Astrocyte of the spinal cord (primary cell): ENCODE data around the gene ITIH3.

ENCODE experiments used
- DNase-seq: peaks from one replicate; pipeline ENCODE4 v3.0.0; 2011; ENCODE audit warnings: low read depth, low spot score
- H3K4me3 ChIP-seq: 2 replicates; pipeline ENCODE4 v1.5.1; 2011; ENCODE audit warnings: low read depth, mild to moderate bottlenecking, low read length, moderate library complexity
- in situ Hi-C: cut with HindIII; loops from 2 replicates; pipeline ENCODE4 v1.10.0; 2017; ENCODE audit warnings: low sequenced_read_pairs
- TF ChIP-seq, protein P1 (sequence below): IDR thresholded peaks from 2 replicates; pipeline ENCODE4 v1.5.1; 2012; ENCODE audit warnings: low read depth, mild to moderate bottlenecking, low read length, inconsistent platforms

Gene ITIH3

GRCh38 chr3:52805270-52806039, 10.9 kb downstream of the ITIH3 start:
- in situ Hi-C loops = no loop called here
- TF ChIP-seq, protein P1, sequence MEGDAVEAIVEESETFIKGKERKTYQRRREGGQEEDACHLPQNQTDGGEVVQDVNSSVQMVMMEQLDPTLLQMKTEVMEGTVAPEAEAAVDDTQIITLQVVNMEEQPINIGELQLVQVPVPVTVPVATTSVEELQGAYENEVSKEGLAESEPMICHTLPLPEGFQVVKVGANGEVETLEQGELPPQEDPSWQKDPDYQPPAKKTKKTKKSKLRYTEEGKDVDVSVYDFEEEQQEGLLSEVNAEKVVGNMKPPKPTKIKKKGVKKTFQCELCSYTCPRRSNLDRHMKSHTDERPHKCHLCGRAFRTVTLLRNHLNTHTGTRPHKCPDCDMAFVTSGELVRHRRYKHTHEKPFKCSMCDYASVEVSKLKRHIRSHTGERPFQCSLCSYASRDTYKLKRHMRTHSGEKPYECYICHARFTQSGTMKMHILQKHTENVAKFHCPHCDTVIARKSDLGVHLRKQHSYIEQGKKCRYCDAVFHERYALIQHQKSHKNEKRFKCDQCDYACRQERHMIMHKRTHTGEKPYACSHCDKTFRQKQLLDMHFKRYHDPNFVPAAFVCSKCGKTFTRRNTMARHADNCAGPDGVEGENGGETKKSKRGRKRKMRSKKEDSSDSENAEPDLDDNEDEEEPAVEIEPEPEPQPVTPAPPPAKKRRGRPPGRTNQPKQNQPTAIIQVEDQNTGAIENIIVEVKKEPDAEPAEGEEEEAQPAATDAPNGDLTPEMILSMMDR = no peak
- no peak overlapping the region for H3K4me3 ChIP-seq
- no peak for DNase-seq

DNA sequence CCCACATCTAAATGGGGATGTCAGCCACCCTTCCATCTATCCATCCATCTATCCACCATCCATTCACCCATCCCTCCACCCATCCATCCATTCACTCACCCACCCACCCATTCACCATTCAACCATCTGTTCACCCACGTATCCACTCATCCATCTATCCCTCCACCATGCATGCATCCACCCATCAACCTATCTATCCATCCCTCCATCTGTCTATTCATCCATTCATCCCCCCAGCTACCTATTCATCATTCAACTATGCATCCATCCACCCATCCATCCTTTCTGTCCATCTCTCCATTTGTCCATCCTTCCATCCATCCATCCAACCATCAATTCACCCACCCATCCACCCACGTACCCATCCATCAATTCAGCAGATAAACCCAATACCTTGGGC, 14.6 kb downstream of the ITIH3 start:
- in situ Hi-C loops = no loop called here
- no peak for DNase-seq
- TF ChIP-seq, protein P1 = no peak
- no peak overlapping the region for H3K4me3 ChIP-seq

GRCh38 chr3:52809662-52810377, 15.2 kb downstream of the ITIH3 start:
- TF ChIP-seq, protein P1 = no peak
- no peak overlapping the region for H3K4me3 ChIP-seq

DNA sequence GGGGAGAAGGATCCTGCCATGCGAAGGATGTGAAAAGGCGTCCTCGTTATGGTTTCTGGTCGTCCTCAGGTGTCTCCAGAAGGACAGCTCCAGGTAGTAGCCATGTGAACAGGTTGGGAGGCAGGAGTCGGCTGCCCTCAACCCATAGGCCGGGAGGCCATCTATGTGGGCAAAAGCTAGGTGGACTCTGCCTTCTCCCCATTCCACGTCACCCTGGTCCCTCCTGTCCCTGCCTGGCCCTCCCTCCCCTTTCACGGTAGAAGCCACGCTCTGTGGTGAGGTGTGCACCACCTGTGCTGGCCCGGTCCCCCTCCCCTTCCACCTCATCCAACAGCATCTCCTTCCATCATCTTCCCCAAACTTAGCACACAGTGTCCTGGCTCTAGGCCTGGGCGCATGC, 16.3 kb downstream of the ITIH3 start:
- TF ChIP-seq, protein P1 = no peak
- DNase-seq = no peak
- in situ Hi-C loops = no loop called here
- H3K4me3 ChIP-seq = no peak overlapping the region

More at GRCh38 chr3:52809662-52810377, 15.2 kb downstream of the ITIH3 start:
- no peak for DNase-seq
- in situ Hi-C loops = no loop called here

DNA sequence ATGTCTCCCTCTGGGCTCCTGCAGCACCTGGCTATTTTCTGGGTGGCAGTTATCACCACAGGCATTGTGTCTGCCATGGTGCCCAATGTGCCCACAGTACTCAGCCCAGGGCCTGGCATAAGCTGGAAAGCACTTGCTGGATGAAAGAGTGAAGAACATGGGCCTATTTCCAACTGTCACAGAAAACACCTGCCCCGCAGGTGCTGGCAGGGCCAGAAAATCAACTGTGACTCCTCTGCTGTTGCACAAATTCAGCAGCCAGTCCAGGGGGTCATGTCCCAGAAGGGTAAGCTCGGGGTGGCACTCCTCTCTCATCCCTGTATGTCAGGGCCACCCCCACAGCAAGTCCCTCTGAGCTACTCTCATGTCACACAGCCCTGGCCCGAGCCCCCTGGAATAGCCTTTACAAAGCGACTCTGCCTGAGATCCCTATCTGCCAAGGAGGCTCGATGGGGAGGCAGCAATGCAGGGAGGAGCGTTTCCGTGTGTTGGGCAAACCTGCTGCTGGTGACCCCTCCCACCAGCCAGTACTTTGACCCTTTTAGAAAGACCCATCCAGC, 16.9 kb downstream of the ITIH3 start:
- in situ Hi-C loops = no loop called here
- TF ChIP-seq, protein P1 = no peak
- H3K4me3 ChIP-seq = no peak overlapping the region
- DNase-seq = no peak

DNA sequence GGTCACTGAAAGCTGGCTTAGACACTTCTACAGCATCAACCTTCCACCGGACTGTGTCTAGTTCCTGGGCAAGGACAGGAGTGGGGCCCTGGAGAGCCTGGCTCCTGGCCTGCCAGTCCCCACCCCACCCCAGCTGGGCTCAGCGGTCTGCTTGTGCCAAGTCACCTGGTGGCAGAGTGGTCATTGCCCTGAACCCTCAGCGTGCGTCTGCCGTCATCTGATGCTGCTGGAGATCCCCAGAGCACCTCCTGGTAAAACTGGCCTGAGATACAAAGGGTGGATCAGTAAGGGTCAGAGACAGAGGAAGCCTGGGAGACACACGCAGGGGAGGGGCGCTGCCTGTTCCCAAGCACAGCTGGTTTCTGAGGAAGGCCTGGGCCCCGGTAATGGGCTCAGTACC, 19.2 kb downstream of the ITIH3 start:
- TF ChIP-seq, protein P1 = no peak
- DNase-seq = no peak
- in situ Hi-C loops = no loop called here

More for the DNA sequence above, 19.2 kb downstream of the ITIH3 start:
- no peak overlapping the region for H3K4me3 ChIP-seq
